Activated CD8-positive, alpha-beta memory T cell treated with anti-CD3 and anti-CD28 coated beads for 24 hours (primary cell): Measurements from ENCODE around the gene EML5.
A peak's percentile ranks its signal among the peaks of the same experiment; 100 is the strongest.
"Not testable (repeated sequence)": the region's sequence is repeated elsewhere in the genome, so short reads cannot be mapped to it uniquely, and the experiment has no call there.

Experiments
- DNase-seq: peaks from one replicate; pipeline ENCODE4 v3.0.0-alpha.2; 2020

Gene EML5

DNA sequence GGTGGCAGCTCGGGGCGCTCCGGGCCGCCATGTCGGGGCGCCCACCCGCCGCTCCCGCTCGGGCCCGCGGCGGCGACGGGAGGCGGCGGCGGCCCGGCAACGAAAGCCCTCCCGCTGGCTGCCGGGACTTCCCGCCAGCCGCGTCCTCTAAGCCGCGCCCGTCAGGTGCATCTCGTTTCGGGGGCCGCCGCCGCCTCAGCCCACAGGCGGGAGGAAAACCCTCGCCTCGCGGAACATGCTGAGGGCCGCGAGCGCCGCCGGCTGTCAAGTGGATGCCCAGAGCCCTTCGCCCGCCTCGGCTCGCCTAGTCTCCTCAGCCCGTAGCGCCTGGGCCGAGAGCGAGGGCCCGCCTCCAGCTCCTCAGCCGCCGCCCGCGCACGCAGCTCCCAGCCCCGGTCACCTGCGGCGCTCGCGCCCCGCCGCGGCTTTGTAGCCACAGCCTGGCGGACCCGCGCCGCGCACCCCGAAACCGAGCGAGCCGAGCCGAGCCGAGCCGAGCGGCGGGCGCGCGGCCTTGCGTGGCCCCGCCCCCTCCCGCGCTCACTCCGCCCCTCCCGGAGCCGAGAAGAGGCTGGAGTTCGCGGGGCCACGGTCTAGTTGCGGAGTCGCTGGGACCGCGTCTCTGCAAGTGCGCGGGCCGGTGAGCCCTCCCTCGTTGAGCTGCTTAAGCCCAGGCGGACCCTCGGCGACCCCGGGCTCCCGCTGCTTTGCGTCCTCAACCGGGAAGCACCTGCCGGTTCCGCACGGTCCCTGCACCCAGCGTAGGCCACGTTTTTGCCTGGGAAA lies at the start of gene EML5:
TSS of gene EML5 (minus strand) at position 481 of the 786 bp plus-strand sequence. CDS start at position 31, 450 bp downstream.
- peak; percentile 92 for DNase-seq

DNA sequence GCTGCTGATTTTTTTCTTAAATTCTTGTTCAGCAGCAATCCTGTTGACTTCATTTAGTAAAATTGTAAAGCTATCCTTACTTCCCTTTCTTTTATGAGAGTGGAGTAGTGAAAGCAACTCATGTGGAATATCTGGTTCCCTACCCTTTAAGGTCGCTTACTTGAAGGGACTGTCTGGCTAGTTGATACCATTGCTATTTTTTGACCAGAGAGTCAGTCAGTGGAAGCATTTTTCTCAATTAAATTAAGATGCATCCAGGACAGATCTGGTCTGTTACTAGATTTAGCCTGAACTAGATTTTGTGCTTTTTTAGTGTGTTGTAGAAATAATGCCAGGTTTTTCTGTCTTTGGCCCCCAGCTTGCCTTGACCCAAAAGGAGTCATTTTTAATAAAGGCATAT lies 49.7 kb upstream of the EML5 start:
- no peak for DNase-seq

DNA sequence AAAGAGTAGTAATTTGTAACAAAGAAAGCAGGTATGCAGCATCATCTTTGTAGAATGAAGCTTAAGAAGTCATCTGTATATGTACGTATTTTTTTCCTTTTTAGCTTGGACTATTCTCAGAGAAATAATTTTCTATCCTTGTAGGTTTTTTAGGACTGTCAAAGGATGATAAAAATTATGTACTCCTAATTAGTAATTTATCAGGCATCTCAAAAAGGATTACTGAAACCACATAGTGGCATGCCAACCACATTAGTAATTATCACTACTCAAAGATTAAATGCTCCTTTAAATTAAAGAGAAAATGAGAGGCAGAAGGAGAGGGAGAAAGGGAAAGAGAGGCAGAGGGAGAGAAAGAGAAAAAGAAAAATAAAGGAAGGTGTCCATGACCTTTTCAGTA lies 49.0 kb upstream of the EML5 start:
- DNase-seq, result no peak

DNA sequence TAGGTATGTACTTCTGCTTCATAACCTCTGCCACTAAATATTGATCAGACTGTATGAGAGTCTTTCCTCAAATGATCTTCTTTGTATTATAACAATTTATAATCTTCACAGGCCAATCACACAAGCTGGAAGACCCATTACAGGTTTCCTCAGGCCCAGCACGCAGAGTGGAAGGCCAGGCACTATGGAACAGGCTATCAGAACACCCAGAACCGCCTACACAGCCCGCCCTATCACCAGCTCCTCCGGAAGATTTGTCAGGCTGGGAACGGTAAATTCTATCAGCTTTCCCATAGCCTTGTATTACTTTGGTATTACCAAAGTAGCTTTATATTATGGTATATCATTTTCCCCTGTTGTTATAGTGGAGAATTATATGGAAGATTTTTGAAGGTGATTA lies 48.2 kb upstream of the EML5 start:
- DNase-seq, result no peak

DNA sequence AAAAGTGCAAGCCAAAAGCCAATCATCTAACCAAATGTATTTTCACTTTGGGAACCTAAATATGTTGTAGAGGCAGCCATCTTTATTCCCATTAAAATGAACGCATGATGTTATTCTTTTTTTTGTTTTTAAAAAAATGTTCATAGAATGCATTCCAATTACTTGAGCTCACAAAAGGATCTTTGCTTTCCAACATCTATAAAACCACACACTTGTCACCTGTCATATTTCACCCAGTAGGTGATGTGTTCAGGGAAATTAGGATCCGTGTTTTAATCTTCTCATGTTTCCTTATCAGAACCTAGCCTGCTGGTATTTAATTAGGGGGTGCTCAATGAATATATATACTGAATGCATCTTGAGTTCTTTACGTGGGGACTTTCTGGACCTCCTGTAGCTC lies 45.3 kb upstream of the EML5 start:
- no peak for DNase-seq

DNA sequence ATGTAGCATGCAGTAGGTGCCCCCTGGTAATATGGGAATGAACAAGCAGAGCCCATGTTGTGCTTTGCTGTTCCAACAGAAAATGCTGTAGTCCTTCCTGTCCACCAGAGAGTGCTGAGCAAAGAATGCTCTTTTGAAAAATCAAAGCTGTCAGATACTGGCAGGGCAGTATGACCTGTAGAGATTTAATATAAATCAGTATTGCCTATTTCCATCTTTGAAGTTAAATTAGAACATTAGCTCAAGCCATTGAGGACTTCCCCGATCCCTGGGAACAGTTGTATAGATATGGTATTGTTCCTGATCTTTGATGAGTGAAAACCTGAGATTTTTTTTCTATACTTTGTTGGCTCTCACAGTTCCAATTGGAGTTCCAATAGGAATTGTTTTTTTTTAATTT lies 44.7 kb upstream of the EML5 start:
- no peak for DNase-seq

DNA sequence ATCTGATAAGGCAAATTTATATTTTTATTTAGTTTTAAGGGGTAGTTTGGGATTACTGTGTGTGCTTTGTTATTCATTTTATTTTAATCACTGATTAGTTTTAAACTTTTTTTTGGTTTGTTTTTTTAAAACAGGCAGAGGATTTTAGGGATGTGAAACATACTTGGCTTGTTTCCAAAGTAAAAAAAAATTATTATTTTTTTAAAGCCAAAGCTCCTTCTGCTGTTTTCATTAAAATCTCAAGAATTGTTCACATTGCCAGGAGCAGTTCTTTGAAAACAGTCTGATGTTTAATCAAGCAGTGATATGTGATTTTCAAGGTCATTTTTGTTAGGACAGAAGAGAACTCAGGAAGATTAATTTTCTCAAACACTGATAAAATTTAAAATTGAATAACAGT lies 42.9 kb upstream of the EML5 start:
- no peak for DNase-seq

DNA sequence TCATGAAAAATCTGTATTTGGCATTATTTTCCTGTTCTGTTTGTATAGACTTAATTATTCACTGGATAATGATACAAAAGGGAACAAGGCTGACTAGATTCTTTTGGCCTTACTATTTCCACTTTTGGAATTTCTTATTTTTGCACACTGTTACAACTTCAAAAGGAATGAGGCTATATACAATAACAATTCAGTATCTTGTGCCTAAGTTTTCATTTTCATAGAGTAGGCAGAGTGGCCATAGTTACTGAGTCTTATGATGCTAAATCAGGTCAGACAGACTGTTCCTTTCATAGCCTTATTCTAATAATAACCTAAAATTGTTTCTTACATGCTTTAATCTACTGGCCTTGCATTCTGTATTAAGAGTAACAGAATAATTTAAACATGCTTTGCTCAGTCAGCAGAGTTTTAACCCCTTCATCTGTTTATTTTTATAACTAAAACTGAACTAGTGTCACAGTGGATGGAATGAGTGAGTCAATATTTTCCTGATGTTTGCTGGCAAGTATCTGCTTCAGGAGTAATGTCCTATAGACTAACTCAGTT lies 42.2 kb upstream of the EML5 start:
- DNase-seq, result no peak

DNA sequence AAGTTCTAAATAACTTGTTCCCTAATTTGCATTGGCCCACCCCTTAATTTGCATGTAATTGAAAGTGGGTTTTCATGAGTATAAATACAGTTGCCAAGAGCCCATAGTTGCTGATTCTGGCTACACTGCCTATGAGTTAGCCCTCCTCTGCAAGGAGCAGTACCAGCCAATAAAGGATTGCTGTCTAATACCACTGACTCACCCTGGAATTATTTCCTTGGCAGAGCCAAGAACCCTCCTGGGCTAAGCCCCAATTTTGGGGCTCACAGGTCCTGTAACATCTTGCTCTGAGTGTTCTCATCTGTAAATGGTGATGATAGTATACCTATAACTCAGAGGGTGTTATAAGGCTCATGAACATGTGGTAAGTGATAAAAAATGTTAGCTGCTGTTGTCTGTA lies 38.5 kb upstream of the EML5 start:
- DNase-seq, result no peak

DNA sequence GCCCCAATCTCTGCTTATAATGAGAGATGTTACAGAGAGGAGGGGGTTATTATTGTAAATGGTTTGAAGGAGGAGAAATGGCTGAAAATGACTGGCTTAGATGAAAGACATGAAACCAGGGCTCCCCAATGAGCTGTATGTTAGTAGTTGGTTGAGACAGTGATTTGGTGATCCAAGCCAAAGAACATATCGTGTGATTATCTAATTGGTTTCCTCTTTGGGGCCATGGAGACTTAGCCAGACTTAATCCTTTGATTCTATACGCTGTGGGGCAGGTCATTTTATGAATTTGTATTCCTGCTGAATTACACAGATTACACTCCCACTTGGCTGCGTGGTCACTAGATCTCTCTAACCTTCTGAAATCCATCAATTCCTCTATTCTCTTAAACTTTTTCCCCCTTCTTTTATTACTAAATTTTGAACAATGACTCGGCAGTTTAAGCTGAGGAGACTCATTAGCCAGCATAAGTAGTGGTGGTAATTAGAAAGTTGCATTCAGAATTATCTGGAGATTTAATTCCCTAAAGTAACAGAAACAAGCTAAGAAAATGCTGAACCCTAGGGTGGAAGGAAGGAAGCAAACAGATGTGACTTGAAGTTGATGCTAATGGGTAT lies 37.0 kb upstream of the EML5 start:
- DNase-seq, result no peak

DNA sequence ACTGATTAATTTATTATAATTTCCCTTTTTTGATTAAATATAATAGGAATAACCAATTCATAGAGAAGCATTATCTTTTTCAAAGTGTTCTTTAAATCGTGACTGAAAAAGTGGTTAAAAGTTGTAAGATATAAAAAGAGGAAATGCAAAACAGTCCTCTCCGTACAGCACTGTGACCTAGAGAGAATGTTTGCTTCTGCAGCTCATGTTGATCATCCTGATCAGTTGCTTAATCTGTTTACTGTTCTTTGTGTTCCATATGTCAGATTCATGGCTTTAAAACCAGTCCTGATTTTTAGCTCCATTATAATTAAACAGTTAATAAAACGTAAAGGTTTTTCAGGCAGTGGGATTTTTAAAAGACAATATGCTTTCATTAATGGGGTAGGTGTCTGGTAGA lies 36.4 kb upstream of the EML5 start:
- no peak for DNase-seq

DNA sequence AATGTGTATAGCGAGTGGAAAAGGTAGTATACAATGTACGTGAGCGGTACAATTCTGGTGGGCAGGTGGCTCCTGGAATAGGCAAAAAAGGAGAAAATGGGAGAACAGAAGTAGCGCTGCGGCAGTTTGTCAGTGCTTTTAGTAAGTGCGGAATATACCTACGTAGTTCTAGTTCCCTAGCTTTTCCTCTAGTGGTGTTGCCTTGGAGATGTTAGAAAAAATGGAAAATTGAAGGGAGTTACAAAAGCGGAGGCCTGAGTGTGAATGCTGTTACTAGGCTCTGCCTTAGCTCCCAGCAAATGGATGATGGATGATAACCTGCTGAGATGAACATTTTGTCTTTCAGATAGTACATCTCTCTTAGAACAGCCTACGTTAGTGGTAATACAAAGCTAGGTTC lies 32.8 kb upstream of the EML5 start:
- no peak for DNase-seq

DNA sequence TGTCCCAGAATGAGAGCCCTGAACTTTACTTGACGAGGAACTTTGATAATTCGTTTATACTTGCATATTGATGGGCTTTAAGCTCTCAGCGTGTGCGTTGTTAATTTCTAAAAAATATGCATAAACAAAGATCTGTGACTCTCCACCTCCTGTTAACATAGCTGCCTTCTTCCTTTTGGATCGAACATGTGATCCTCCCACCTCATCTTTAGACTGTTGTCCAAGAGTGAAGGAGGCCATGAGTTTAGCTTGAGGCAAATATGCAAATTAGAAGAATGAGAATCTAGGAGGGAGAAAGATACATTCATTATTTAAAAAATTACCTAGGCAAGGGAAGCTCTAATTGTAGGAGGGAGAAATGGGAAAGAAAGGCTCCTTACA lies 32.3 kb upstream of the EML5 start:
- DNase-seq, result no peak

DNA sequence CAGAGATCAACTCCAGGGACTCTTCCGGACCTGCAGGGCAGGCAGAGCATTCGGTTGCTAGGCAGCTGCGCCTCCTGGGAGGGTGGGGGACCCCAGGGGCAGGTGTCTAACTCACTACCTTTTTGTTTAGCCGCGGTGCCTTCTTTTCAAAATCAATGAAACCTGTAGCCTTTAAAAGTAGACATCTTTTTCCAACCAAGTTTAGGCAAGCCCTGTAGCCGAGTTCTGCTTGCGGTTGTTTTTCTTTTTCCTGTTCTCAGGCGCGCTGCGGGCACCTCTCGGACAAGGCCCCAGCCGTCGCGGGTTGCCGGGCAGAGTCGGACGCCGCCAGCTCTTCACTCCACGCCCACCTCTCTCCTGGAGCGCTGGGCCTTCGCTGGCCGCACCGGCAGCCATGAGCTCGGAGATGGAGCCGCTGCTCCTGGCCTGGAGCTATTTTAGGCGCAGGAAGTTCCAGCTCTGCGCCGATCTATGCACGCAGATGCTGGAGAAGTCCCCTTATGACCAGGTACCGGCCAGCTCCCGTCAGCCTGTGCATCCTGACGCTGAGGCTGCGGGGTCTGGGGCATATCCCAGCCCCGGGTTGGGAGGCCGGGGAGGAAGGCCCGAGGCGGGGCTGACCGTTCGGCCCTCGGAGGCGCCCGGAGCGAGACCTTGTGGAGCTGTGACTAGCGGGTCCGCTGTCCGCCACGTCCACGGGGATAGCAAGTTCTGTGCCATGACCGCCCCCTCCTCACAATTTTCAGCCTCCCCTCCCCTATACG lies 31.7 kb upstream of the EML5 start, which contains the start of gene TTC8:
TSS of gene TTC8 (plus strand) at position 338 of the 764 bp plus-strand sequence. CDS start at position 395, 57 bp downstream.
- DNase-seq, result peak; percentile 94

DNA sequence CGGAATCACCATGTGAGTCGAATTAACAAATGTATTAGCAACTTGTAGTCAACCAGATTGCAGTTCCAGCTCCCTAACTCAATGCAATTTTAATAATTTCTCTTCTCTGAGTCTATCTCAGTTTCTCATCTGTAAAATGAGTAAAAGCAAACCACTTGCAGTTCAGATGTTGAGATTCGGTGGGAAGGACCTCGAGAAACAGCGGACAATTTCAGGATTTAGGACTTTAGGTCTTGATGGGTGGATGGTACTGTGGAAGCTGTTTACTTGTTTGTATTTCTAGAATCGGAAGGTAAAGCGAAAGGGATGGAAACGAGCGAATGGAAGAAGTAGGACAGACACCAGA lies 31.2 kb upstream of the EML5 start:
- no peak for DNase-seq

DNA sequence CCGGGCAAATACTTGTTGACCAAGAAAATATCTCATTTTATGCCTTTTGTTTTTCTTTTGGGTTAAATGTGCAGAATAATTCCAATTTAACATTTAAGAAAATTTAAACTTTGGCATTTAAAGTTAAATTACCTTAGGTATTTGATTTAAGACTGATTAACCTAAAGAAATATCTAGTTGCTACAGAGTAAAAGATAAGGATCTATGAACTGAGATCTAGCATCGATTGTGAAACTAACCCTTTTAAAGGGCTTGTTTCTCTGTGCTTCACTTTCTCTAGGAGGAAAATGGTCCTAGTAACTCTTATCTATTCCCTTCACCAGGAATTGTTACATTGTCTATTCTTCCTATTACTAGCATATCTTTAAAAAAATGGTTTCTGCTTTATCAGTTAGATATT lies 29.1 kb upstream of the EML5 start:
- no peak for DNase-seq

DNA sequence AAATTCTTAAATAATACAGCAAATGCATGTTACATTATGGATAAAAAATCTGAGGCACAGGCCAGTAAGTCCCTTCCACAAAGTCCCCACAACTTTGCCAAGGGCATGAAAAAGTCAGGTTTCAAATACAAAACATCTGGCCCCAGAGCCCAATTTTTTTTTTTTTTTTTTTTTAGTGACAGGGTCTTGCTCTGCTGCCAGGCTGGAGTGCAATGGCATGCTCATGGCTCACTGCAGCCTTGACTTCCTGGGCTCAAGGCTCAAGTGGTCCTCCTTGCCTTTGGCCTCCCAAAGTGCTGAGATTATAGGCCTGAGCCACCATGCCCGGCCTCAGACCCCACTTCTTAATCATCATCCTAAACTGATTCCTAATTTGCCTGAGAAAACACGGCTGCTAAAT lies 28.6 kb upstream of the EML5 start:
- no peak for DNase-seq

DNA sequence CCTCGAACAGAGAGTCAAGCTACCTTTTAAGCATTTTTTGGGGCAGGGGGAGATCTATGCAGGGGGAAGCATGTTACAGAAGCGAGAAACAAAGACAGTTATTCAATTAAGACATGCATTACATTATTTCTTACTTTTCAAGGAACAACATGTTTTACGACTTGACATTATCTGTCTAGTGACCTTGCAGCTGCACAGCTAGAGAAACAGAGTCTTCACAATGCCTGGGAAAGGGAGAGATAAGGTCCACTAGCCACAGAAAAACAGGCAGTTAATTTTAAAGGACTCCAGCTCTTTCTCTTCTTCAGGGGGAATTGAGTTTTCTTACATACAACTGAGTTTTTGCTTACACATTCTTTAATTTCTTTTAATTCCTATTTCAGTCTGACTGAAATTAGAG lies 26.9 kb upstream of the EML5 start:
- DNase-seq, result not testable (repeated sequence)

DNA sequence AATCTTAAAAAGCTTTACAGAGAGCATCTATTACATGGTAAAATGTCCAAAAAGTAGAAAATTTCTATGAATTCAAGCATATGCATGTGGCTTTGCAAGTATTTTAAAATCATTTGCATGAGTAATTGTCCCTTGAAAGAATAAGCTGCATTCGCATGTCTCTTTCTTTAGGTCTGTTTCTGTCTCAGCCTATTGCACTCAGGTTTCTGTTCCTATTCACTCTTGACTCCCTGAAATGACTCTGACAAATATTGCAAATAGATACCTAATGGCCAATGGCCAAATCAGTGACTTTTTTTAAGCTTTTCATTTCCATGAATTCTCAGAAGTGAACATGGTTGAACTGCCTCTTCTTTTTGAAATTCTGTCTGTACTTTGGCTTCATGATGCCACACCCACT lies 25.3 kb upstream of the EML5 start:
- no peak for DNase-seq

DNA sequence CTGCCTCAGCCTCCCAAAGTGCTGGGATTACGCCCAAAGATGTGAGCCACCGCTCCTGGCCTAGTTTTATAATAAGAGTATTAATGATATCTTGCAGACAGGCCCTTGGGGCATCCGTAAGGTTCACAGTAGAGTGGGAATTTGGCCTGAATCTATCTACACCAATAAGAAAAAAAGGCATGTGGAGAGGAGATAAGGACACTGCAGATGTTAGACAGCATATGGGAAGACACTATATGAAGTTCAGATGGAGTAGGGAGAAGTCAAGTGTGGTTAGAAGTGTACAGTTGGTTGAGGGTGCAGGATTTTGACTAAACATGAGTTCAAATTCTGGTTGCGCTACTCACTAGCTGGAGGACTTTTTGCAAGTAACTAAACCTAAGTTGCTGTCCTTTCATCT lies 23.2 kb upstream of the EML5 start:
- DNase-seq, result no peak

DNA sequence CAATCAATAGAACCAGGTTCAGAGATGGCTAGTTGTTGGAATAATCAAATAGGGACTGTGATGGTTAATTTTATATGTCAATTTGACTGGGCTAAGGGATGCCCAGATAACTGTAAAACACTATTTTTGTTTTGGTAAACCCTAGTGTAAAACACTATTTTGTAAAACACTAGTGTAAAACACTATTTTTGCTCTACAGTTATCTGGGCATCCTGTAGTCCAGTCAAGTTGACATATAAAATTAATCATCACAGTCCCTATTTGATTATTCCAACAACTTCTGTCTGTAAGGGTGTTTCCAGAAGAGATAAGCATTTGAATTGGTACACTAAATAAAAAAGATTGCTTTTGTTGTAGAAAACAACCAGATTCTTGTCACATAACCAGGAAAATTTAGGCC lies 15.6 kb upstream of the EML5 start:
- no peak for DNase-seq

DNA sequence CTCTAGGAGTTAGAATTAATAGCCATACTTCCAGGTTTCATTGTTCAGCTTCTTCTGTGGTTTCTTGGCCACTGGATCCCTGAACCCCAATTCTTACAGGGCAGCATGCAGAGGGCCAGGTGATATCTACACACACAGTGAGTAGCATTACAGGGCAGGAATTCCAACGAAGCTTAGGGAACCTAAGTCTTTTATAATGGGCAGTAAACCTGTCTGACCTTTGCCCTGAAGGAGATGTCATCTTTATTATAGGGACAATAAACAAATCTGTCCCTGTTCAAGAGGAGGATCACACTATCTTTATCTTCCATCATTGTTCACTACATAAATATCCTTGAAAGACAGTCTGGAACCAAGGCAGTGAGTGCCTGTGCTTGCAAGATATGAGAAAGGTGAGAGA lies 11.7 kb upstream of the EML5 start:
- no peak for DNase-seq

DNA sequence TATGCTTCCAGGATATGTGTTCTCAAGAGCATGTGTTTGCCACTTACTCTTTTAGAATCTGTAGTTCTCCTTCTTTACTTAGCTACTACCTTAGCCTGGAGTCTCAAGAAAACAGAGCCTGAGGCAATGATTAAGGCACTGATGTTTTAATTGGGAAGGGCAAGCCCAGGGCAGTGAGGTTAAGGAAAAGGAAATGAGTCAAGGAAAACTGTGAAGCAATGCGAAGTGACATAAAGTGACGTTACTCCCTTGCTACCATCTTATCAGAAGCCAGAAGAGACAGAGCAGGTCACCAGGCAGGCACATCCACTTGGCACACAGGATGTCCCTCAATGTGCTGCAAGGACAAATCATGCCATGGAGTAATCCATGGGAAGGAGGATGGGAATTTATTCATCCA lies 11.3 kb upstream of the EML5 start:
- DNase-seq, result no peak

DNA sequence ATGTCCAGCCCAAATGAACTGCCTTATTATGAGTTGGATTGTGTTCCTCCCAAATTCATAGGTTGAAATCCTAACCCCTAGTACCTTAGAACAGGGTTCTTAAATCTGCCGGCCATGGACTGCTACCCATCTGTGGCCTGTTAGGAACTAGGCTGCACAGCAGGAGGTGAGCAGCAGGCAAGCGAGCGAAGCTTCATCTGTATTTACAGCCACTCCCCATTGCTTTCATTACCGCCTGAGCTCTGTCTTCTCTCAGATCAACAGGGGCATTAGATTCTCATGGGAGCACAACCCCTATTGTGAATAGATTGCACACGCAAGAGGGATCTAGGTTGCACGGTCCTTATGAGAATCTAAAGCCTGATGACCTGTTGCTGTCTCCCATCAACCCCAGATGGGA lies 9.8 kb upstream of the EML5 start:
- no peak for DNase-seq
